Measurements from ENCODE around the gene KAZN. TPM values are rescaled to one million over a fixed set of nuclear protein-coding genes. Genes with fewer than 3 reads are reported as not detected.

KAZN gene
- total RNA-seq, 2 donors from 2014 or later: 9.8 to 12.2 TPM

DNA sequence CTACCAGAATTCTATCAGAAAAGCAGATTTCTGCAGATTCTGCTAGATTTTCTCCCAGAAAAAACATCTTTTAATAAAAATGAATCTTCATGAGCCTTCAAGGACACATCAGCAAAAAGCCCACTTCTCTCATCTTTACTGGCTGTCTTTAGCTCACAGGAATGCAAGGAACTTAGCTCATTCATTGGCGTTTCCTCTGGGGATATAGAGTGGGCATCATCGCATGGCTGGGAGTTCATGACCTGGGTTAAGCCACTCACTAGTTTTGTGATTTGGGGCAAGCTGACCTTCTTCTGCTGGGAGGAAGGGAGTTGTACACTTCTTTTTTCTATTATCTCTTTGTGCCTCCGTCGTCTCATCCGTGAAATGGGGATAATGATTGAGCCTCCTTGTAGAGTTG, 149.7 kb downstream of the KAZN start:
- Histone ChIP-seq H3K36me3 (no peaks in the 10 kb centered on the region), H3K9ac (ENCODE audit: low read depth in 2 of 2, low read length in 2 of 2) (no peak overlapping the region), H3K4me3 (no peak overlapping the region), H3K9me3 (no peaks in the 10 kb centered on the region), H3K27me3 (no peaks in the 10 kb centered on the region), H3K27ac (no peak overlapping the region), H3K4me1 (no peaks in the 10 kb centered on the region)
- no peak for DNase-seq
- intact Hi-C loops (cut with DNase I): no loop called here
- TF ChIP-seq, protein P1, sequence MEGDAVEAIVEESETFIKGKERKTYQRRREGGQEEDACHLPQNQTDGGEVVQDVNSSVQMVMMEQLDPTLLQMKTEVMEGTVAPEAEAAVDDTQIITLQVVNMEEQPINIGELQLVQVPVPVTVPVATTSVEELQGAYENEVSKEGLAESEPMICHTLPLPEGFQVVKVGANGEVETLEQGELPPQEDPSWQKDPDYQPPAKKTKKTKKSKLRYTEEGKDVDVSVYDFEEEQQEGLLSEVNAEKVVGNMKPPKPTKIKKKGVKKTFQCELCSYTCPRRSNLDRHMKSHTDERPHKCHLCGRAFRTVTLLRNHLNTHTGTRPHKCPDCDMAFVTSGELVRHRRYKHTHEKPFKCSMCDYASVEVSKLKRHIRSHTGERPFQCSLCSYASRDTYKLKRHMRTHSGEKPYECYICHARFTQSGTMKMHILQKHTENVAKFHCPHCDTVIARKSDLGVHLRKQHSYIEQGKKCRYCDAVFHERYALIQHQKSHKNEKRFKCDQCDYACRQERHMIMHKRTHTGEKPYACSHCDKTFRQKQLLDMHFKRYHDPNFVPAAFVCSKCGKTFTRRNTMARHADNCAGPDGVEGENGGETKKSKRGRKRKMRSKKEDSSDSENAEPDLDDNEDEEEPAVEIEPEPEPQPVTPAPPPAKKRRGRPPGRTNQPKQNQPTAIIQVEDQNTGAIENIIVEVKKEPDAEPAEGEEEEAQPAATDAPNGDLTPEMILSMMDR (IDR thresholded peaks at IDR 0.05): no peak

DNA sequence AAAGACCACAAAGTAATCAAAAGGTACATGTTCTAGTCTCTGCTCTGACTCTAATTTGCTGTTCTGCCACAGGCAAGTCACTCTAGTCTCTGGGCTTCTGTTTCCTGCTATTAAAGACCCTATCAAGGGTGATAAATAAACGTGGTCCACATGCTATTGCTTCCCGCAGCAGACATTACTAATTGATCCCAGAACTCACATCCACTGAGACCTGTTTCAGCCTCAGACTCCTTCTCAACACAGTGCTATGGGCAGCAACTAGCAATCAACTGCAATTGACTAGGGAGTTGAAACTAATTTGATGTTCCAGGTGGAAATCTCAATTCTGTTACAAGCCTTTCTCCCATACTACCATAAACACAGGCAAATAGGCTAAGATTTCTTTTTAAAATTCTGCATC, 150.5 kb downstream of the KAZN start:
- TF ChIP-seq, protein P1 (IDR thresholded peaks at IDR 0.05): no peak
- Histone ChIP-seq H3K27me3 (no peaks in the 10 kb centered on the region), H3K36me3 (no peaks in the 10 kb centered on the region), H3K9me3 (no peaks in the 10 kb centered on the region), H3K4me1 (no peaks in the 10 kb centered on the region), H3K9ac (ENCODE audit: low read depth in 2 of 2, low read length in 2 of 2) (no peak overlapping the region), H3K4me3 (no peak overlapping the region), H3K27ac (no peak overlapping the region)
- DNase-seq: no peak
- intact Hi-C loops (cut with DNase I): no loop called here

- H3K9ac ChIP-seq (ENCODE audit: low read depth in 2 of 2, low read length in 2 of 2): no peak overlapping the region
- H3K9me3 ChIP-seq: no peaks in the 10 kb centered on the region
- no peaks in the 10 kb centered on the region for H3K27me3 ChIP-seq
- H3K27ac ChIP-seq: no peak overlapping the region
- intact Hi-C loops (cut with DNase I): no loop called here
- TF ChIP-seq, protein P1 (IDR thresholded peaks at IDR 0.05): no peak
- H3K4me1 ChIP-seq: no peaks in the 10 kb centered on the region
- H3K36me3 ChIP-seq: no peaks in the 10 kb centered on the region
- H3K4me3 ChIP-seq: no peak overlapping the region
- no peak for DNase-seq
Observed at GRCh38 chr1:14750490-14750889, 152.0 kb downstream of the KAZN start.

DNA sequence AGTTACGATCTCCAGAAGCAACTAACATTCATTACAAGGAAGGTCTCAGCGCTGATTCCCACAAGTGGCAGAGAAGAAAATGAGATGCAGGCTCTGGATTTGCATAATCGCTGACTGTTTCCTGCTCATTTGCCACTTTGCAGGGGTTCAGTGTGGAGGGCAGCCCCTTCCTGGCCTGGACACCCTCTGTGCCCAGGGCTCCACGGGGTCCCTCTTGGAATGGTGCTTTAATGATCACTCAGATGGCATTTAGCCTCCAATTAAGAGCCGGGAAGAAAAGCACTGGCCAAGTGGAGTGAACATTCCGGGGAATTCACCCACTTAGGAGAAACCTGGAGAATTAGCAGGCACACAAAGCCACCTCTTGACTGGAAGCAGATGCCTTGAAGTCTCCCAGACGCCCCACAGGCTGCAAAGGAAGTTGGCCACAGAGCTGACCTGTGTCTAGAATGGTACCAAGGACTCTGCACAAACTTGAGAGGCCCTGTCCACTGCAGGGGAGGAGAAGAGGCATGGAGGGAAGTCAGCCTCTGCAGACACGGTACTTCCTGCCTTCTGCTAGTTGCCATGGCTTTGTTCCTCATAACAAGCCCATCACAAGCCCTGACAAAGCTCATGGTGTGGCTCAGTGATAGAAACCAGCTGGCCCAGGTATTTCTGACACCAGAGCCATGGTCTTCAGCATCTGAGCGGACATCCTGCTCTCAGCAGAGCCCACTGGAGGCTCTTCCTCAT, 157.2 kb downstream of the KAZN start:
- H3K27ac ChIP-seq: no peak overlapping the region
- intact Hi-C loops (cut with DNase I): no loop called here
- no peaks in the 10 kb centered on the region for H3K4me1 ChIP-seq
- TF ChIP-seq, protein P1 (IDR thresholded peaks at IDR 0.05): no peak
- H3K27me3 ChIP-seq: no peaks in the 10 kb centered on the region
- DNase-seq: no peak
- no peaks in the 10 kb centered on the region for H3K36me3 ChIP-seq
- no peak overlapping the region for H3K9ac ChIP-seq (ENCODE audit: low read depth in 2 of 2, low read length in 2 of 2)
- H3K4me3 ChIP-seq: no peak overlapping the region
- H3K9me3 ChIP-seq: no peaks in the 10 kb centered on the region

- H3K27ac ChIP-seq: no peak overlapping the region
- H3K4me3 ChIP-seq: no peak overlapping the region
- H3K4me1 ChIP-seq: no peaks in the 10 kb centered on the region
- intact Hi-C loops (cut with DNase I): no loop called here
- H3K27me3 ChIP-seq: no peaks in the 10 kb centered on the region
- H3K9me3 ChIP-seq: no peaks in the 10 kb centered on the region
- H3K36me3 ChIP-seq: no peaks in the 10 kb centered on the region
- no peak for DNase-seq
- TF ChIP-seq, protein P1 (IDR thresholded peaks at IDR 0.05): no peak
- H3K9ac ChIP-seq (ENCODE audit: low read depth in 2 of 2, low read length in 2 of 2): no peak overlapping the region
Observed at GRCh38 chr1:14756589-14757285, 158.3 kb downstream of the KAZN start.

Measured in colonic mucosa (tissue), 4 donors.